GM21825 (cell line): ENCODE results near the gene TFRC.
A peak's percentile ranks its signal among the peaks of the same experiment; 100 is the strongest.
"Not testable (repeated sequence)": the region's sequence is repeated elsewhere in the genome, so short reads cannot be mapped to it uniquely, and the experiment has no call there.

Source experiments
- ATAC-seq: cut with Tn5 transposase; IDR thresholded peaks from one replicate; pipeline ENCODE4 v1.9.1; 2021; ENCODE audit warnings: mild to moderate bottlenecking, moderate library complexity; ENCODE audit not compliant: unreplicated experiment

TFRC gene

DNA sequence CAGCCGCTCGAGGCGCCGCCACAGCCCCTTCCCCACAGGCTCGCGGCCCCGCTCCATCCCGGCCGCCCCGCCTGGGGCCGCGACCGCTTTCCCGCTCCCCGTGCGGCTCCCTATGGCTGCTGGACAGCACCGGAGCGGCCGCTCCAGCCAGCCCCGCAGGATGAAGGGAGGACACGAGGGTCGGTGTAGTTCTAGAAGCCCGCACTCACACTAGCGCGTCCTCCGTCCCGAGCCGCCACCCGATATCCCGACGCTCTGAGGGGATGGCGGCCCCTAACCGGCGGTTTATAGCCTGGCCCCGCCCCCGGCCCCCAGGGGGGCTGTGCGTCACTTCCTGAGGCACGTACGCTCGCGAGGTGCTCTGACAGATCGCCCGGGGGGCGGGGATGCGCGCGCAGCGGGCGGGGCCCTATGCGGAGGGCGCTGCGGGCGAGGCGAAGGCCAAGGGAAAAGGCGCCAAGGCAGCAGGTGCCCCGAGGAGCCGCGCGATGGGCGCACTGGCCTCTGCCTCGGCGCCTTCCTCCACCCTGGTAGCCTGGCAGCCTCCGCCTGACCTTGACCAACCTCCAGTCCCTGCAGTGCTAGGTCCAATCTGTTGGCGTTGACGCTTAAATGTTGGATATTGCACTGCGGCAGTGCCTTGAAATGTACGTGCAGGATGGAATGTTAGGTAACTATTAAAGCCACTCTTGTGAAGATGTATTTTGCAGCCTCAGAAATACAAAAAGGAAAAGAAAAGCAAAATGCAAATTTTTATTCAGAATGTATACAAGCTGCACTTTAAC, at the start of gene TFRC:
TSS of gene TFRC (minus strand) at position 257 of the 785 bp plus-strand sequence. CDS start 4,991 bp downstream, outside the sequence.
- ATAC-seq: peak; percentile 81

DNA sequence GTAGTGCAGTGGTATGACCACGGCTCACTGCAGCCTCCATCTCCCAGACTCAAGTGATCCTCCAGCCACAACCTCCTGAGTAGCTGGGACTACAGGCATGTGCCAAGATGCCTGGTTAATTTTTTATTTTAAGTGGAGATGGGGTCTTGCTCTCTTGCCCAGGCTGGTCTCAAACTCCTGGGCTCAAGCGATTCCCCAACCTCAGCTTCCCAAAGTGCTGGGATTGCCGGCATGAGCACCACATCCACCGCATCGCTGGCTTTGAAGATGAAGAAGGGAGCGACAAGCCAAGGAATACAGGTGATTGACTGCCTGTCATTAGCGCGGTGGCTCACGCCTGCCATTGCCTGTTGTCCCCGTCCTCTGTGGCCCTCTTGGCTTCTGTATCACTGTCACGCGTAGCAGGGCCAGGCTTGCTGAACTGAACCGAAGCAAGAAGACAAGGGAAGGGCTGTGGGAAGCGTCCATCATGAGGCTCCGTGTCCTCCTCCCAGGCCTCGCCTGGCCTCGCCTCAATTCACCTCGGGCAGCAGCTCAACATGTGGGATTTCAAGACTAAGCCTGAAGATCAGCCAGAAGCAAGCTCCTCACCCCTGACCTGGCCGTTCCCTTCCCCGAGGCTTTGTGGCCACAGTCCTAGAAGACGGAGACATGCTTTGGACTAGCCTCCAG, 46.4 kb upstream of the TFRC start:
- ATAC-seq: no peak

DNA sequence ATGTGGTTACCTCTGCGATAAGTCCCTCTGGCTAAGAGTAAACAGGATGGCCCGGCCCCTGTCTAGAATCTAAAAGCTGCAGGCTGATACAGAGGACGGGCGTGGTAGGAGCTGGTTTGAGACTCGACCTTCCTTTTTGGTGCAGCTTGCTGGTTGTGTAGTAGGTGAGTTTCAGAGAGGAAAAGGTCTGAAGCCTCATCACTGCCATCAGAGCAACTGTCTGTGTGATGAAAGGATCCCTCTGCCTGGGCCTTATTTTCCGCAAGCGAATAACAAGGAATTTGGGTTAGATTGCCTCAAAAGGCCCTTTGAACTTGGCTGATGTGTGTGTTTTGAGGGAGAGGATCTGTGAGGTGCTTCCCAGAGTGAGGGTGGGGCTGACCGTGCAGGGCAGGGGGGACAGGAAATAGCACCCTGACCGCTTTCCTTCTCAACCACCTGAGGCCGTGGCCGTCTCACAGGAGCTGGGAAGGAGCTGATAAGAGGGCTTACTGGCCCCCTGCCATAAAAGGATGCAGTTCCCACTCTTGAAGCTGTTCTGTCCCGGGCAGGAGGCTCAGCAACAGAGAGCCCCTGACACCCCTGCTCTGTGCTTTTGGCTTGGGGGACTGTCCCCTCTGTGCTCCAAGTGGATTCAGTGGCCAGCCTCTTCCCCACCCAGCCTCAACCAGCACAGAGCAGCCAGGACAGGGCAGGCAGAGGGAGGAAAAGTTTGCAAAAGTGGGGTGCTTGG, 45.6 kb upstream of the TFRC start:
- no peak for ATAC-seq

DNA sequence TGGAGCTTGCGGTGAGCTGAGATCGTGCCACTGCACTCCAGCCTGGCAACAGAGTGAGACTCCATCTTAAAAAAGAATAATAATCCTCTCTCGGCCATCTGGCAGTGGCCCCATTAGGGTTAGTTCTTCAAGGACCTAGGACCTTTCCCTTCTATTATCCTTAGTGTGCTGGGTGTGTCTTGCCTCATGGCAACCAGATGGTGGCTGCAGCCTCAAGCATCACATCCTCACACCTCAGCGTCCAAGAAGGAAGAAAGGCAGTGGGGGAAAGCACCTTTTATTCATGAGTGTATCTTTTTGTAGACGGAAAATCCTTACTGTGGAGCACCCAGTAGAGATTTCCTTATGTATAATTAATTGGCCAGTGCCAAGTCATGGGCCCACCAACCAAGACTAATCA, 42.7 kb upstream of the TFRC start:
- no peak for ATAC-seq

DNA sequence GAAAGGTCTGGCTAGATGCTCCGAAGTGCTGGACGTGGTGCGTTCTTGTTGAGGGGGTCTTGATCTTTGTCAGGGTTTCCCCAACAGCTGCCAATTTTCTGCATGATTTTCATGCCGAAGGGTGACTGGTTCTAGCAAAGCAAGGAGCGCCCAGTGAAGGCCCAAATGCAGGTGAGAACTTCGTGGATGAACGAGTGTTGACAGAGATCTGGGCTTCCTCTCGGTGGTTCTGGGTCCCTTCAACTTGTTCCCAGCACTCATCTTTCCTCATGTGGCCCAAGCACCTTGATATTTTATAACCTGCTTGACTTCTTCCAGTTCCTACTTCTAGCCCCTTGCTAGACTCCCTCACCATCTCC, 40.8 kb upstream of the TFRC start:
- ATAC-seq: no peak

DNA sequence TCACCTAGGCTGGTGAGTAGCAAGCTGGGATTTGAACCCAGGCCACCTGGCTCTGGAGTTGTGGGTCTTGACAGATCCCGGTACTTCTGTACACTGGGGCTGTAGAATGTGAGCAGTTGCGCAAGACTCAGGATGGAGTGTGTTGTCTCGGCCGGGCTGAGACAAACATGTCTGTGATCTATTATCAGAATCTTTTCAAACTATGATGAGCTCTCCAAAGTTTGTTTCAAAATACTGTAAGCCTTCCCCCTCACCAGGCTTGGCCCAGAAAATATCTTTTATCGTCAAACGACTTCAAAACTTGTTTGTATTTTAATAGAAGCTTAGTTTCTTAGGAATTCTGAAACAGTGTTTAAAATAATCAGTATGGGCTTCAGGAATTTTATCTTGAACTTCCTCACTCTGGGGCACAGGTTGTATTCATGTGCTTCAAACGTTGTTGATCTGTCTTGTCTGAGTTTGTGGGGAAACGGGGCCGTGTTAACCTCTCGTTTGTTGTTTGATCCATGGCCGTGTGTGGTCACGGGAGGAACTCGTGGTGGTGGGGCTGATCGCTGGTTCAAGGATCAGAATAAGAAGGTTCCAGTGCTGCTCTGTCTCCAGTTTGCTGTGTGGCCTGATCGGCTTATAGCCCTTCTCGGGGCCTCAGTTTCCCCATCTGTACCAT, 40.3 kb upstream of the TFRC start:
- no peak for ATAC-seq

DNA sequence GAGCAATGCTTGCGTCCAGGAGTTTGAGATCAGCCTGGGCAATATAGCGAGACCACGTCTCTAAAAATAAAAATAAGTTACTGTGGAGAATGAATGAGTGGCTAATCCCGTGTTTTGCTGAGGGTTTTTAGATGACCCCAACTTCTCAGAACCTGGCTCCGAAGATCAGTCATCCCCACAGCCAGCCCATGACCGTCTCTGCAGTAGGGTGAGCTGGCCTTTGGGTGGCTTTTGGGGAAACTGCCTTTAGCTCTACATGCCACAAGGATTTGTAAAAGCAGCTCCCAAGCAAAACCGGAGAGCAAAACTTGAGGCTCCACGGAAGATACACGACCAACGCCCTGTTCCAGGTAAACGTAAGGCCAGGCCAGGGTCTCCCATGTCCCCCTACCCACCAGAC, 39.2 kb upstream of the TFRC start:
- ATAC-seq: no peak

DNA sequence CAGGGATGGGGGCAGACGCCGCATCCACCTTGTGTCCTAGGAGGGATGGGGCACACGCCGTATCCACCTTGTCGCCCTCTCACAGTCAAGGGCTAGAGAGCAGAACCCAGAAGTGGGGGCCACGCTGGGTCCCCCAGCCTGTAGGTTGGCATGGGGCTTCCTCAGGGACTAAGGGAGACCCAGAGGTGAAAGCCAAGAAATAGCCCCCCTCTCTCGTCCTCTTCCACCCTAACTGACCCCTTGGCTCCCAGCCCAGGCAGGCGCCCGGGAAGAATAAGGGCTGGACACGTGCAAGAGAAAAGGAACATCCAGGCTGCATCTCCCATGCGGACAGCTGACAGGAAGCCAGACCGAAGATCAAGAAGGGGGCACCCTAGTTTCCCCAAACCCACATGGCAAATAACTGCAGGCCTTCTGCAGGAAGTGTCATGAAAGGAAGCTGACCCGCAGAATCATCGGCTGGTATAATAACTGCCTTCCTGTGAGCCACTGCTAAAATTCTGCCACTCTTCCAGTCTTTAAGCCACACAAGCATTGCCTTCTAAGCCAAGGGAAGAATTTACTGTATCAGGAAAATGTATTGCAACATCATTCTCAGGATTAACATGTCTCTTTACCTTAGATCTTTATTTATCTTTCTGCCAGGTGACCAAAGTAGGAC, 38.5 kb upstream of the TFRC start:
- no peak for ATAC-seq

DNA sequence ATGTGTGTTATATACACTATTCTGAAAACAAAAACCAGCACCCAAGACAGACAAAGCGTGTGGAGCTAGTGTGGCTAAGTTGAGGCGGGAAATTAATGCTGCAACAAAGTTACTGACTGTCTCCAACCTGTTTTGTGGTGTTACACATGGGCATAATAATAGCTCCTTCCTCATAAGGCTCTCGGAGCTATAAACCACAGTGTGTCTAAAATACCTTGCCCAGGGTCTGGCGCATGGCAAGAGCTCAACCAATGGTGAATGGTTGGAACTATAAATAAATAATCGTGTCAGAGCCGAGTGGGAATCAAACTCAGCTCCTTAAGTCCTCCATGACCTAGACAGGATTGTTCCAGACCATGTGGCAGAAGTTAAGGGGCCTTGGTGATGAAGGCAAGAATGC, 35.9 kb upstream of the TFRC start:
- ATAC-seq: no peak

DNA sequence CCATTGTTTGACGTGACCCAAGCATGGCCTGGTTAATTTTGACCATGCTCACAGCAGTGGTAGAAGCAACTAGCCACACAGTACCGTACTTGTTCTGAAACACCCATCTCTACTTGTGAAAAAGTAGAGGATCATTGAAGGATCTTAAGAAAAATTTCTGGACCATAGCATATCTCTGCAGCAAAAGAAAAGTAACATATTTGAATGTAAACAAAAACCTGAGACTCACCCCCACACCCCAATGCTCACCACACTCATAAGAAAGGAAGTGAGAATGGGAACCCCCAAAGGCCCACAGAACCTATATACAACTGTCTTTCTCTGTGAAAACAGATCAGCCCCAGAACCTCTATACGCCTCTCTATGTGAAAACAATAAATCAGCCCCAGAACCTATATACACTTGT, 33.8 kb upstream of the TFRC start:
- ATAC-seq: peak; percentile 51

DNA sequence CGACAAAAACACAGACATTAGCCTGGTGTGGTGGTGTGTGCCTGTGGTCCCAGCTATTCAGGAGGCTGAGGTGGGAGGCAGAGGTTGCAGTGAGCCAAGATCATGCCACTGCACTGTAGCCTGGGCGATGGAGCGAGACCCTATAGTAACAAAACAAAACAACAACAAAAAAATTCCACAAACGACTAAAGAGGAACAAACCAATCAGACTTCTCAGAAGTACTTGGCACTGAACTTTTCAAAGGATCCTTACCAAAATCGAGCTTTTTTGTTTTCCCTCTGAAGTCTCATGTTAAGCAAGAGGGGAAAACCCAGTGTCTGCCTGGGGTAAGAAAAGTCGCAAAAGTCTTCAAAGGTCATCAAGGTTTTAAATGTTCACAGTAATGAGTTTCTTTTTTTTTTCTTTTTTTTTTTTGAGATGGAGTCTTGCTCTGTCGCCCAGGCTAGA, 30.1 kb upstream of the TFRC start:
- peak; percentile 34 for ATAC-seq

DNA sequence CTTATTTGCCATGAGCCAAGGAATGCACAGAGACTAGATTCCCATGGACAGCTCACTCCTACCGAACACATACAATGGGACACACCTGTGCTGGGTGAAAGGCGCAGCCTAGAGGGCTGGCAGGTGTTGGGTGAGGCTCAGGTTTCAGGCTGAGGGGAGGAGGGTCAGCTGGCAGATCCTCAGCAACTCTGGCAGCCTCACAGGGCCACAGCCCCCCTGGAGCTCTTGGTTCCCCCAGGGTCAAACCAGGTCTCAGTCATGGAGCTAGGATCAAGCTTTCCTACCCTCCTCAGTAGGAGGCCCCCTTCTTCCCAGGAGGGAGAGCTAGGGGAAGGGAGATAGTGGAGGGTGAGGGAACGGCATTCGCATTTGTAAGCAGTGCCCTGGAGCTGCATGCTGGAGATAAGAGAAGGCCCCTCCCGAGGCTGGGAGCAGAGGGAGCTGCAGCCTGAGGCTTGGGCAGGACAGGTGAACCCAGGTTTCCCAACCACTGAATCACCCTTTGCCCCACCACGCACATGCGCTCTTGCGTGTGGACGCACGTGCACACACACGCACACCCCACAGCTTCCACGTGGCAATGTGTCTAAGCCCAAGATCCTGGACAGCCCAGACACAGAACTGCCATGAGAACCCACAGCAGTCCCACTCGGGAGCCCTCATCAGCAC, 26.3 kb upstream of the TFRC start:
- no peak for ATAC-seq

DNA sequence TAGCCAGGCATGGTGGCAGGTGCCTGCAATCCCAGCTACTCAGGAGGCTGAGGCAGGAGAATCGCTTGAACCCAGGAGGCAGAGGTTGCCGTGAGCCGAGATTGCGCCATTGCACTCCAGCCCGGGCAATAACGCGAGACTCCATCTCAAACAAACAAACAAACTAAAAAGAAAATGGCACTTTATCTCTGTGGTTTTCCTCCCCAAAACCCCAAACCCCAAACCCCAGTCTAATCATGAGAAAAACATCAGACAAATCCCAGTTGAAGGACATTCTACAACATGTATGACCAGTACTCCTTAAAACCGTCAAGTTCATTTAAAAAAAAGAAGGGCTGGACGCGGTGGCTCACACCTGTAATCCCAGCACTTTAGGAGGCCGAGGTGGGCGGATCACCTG, 22.8 kb upstream of the TFRC start:
- not testable (repeated sequence) for ATAC-seq

DNA sequence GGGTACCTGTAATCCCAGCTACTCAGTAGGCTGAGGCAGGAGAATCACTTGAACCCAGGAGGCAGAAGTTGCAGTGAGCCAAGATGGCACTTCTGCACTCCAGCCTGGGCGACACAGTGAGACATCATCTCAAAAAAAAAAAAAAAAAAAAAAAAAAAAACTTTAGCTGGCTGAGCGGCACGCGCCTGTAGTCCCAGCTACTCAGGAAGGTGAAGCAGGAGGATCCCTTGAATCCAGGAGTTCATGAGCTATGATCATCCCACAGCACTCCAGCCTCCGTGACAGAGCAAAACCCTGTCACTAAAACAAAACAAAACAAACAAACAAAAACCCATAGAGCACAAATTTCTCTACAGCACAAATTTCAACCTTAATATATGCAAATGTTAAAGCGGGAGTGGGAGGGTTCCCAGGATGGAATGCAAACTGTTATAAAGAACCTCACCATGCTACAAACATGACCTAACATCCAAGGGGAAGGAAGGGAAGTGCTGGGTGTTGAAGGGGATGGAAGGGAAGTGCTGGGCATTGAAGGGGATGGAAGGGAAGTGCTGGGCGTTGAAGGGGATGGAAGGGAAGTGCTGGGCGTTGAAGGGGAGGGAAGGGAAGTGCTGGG, 16.6 kb upstream of the TFRC start:
- not testable (repeated sequence) for ATAC-seq

DNA sequence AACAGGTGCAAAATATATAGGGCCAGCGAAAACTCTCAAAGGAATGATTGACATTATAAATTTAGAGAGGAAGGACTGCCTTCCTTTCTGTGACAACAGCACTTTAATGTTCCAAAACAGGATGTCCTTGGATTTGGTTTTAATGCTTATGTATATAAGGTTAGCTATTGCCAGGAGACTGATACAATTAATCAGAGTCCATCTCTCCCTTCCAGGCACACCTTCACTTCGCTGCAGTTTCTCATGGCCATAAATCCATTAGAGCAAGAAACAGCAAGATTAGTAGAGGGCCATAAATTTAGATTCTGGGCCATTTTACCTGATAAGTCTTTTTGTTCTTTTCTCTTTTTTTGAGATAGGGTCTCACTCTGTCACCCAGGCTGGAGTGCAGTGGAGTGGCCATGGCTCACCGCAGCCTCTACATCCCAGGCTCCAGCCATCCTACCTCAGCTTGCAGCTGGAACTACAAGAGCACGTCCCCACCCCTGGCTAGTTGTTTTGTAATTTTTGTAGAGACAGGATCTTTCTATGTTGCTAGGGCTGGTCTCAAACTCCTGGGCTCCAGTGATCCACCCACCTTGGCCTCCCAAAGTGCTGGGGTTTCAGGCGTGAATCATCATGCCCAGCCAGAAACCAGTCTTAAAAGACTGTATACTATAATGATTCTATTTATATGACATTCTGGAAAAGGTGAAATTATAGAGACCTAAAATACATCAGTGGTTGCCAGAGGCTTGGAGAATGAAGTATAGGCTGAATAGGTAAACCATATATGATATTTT, 15.7 kb upstream of the TFRC start:
- ATAC-seq: no peak

DNA sequence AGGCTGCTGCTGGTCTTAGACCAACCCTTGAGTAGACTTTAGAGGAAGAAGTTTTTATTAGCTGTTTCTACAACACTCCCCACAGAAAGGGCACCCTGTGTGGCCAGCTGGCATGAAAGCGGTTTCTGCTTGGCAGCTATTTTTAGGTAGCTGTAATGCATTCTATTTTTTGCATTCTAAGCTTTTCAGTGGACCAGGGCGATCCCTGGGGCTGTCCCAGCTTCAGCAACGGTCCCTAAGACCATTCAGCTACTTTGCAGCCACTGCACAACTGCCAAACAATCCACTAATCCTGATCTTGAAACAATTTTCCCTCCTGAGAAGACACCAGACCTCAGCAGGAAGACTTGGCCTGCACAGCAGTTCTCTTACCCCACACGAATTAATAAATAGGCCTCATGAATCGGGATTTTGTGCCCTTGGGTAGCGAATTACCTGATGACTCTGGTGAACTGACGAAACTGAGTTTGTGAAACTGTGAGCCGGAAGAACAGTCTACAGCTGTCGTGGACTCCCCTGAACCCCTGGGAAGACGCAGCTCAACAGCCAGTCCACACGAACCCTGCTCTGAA, 14.6 kb upstream of the TFRC start:
- peak; percentile 84 for ATAC-seq

DNA sequence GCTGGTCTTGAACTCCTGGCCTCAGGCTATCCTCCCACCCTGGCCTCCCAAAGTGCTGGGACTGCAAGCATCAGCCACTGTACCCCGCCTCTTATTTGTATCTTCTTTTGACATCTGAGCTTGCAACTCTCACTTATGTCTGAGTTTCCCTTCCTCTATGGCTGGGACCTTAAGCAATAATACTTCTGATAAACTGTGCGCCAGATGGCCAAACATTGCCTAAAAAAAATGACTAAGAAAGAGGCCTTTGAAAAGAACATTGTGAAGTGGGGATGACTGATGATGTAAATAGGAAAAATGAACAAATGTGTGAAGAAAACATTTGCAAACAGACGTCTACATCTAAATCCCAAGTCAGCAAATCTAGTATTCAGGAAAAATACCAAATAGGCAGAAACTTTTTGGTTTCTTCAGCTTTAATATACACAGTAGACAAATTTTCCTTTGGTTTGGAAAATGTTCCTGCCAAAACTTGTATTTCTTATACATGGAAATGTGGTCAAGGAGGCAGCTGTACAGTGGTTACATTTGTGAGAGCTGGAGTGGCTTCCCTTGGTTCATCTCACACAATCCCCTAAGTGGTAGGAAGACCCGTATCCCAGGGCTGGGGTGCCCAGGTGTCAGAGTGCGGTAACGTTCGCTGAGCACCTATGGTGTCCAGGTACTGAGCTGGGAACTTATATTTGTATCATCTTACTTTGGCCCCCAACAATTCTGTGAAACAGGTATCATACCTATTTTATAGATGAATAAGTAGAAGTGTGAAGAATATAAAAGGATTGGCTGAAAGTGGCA, 11.6 kb upstream of the TFRC start:
- ATAC-seq: no peak

DNA sequence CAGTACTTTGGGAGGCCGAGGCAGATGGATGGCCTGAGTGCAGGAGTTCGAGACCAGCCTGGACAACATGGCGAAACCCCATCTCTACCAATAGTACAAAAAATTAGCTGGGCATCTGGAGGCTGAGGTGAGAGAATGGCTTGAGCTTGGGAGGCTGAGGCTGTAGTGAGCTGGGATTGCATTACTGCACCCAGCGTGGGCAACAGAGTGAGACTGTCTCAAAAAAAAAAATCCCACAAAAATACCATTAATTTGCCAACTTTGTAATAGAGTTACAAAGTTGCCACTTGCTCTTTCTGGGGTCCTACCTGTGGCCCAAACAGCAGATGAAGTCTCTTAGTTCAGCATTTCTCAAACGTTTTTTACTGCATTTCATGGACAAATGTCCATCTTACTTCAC, 6.0 kb upstream of the TFRC start:
- ATAC-seq: no peak
